Measurements from ENCODE around the gene REG3A. TPM values are rescaled to one million over a fixed set of nuclear protein-coding genes. Genes with fewer than 3 reads are reported as not detected.

REG3A gene
- total and polyA plus RNA-seq, 10 of the 15 experiments (the other 5 are each of a cell fraction or from before 2014, with no cell fraction given) = 0.62 TPM; not detected in 9

DNA sequence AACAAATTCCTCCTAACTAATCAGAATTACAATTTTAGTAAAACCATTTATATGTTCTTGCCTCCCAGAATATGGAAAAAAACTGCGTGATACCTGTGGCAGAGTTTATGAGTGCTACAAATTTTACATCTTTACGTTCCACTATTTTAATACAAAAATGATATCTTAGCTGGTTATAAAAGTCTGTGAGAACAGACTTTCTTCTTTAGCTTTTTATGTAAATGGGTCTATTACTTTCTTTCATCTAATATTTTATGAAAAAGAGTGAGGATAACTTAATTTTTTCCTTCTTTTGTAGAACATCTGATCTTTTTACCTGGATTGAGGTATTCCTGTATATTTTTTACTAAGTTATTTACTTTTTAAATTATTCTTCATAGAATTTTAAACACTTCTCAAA is 22.1 kb upstream of the REG3A start:
- FAIRE-seq = no peak

More for the DNA sequence above, 22.1 kb upstream of the REG3A start:
- no peaks in the 10 kb centered on the region for H4K20me1 ChIP-seq (ENCODE audit: control insufficient read depth, insufficient read depth)
- BruUV-seq (replicated peaks) = no TSS peak
- WGBS (ENCODE audit: insufficient coverage, insufficient replicate concordance, low lambda C conversion rate, missing lambda C conversion rate) = 2% methylated on average over 2 of the region's 2 CpGs
- H3K27ac ChIP-seq (ENCODE audit: control insufficient read depth, insufficient read depth) = no peak overlapping the region
- no peaks in the 10 kb centered on the region; the same call in 2 of the 3 replicates for H3K9me3 ChIP-seq (replicated peaks; ENCODE audit: control insufficient read depth, insufficient read depth, low read length)
- H3K36me3 ChIP-seq (ENCODE audit: control insufficient read depth in 2 of 2, insufficient read depth in 2 of 2, low read length in 1 of 2) = no peaks in the 10 kb centered on the region
- no peak for ATAC-seq
- H3K4me2 ChIP-seq (ENCODE audit: control insufficient read depth, insufficient read depth) = no peak overlapping the region
- no peak for TF ChIP-seq ZBTB33 (IDR thresholded peaks at IDR 0.05)
- no peak for TF ChIP-seq CTCF (IDR thresholded peaks at IDR 0.05 in 2 of 3, conservative IDR thresholded peaks at IDR 0.05 in 1 of 3; ENCODE audit: control insufficient read depth in 2 of 3, extremely low read depth in 1 of 3, insufficient read depth in 1 of 3, low read depth in 3 of 3, low read length in 3 of 3)
- TF ChIP-seq SMC3 (IDR thresholded peaks at IDR 0.05; ENCODE audit: borderline replicate concordance, low read length) = no peak
- TF ChIP-seq ASH2L (IDR thresholded peaks at IDR 0.05; ENCODE audit: borderline replicate concordance, low read depth) = no peak
- TF ChIP-seq CBX3 (IDR thresholded peaks at IDR 0.05; ENCODE audit: borderline replicate concordance, low read depth) = no peak
- TF ChIP-seq E2F4 (IDR thresholded peaks at IDR 0.05; ENCODE audit: low read depth, low read length) = no peak
- TF ChIP-seq ZZZ3 (IDR thresholded peaks at IDR 0.05; ENCODE audit: control insufficient read depth, insufficient read length, low read depth) = no peak
- TF ChIP-seq SP1 (IDR thresholded peaks at IDR 0.05; ENCODE audit: low read depth, low read length) = no peak
- TF ChIP-seq BHLHE40 (IDR thresholded peaks at IDR 0.05; ENCODE audit: borderline replicate concordance in 1 of 2, low read depth in 2 of 2, low read length in 1 of 2) = no peak
- H3K9ac ChIP-seq (ENCODE audit: control insufficient read depth, insufficient read depth, low read length) = no peak overlapping the region
- H2AFZ ChIP-seq (ENCODE audit: control insufficient read depth, low read depth, low read length) = no peak overlapping the region
- ChIA-PET CTCF (no interaction called here), POLR2A (no interaction called here), SMC1A (ENCODE audit: uncharacterized antibody, unreplicated experiment) (no interaction called here), RAD21 (ENCODE audit: unreplicated experiment) (no interaction called here)
- DNase-seq (ENCODE audit: low read depth, low spot score) = no peak
- no peaks in the 10 kb centered on the region for H3K79me2 ChIP-seq (ENCODE audit: control insufficient read depth, insufficient read depth, low read length)
- in situ Hi-C loops (cut with MboI) (no loop called here), intact Hi-C loops (cut with micrococcal nuclease; ENCODE audit: unreplicated experiment) (no loop called here)
- H3K4me1 ChIP-seq (ENCODE audit: control insufficient read depth, insufficient read depth, low read length) = no peaks in the 10 kb centered on the region
- H3K4me3 ChIP-seq = no peak overlapping the region
- H3K27me3 ChIP-seq (replicated peaks in 1 of 2; ENCODE audit: control insufficient read depth in 2 of 2, insufficient read depth in 2 of 2, low read length in 1 of 2) = no peaks in the 10 kb centered on the region
